Measurements from ENCODE around the gene CDH4.

Gene CDH4

GRCh38 chr20:61744691-61745396 lies 492.8 kb downstream of the CDH4 start:
- H3K4me3 Mint-ChIP-seq, result no peak overlapping the region
- no peak overlapping the region for H3K27ac Mint-ChIP-seq
- ATAC-seq (replicated peaks), result no peak
- H3K36me3 Mint-ChIP-seq, result no peaks in the 10 kb centered on the region
- H3K27me3 Mint-ChIP-seq, result no peaks in the 10 kb centered on the region
- DNase-seq, result no peak
- peaks cover 0 to 2% of the 10 kb centered on the region in 2 donors for H3K4me1 Mint-ChIP-seq
- peaks cover 4 to 7% of the 10 kb centered on the region in 2 donors for H3K9me3 Mint-ChIP-seq

GRCh38 chr20:61745397-61746146 lies 493.5 kb downstream of the CDH4 start:
- peaks cover 7% of the 10 kb centered on the region in 2 donors for H3K9me3 Mint-ChIP-seq
- H3K27me3 Mint-ChIP-seq, result no peaks in the 10 kb centered on the region
- ATAC-seq (replicated peaks) (no peak), DNase-seq (no peak)
- no peak overlapping the region for H3K27ac Mint-ChIP-seq
- H3K4me3 Mint-ChIP-seq, result no peak overlapping the region
- H3K4me1 Mint-ChIP-seq, result peaks cover 0 to 2% of the 10 kb centered on the region in 2 donors
- no peaks in the 10 kb centered on the region for H3K36me3 Mint-ChIP-seq

GRCh38 chr20:61746147-61746646 lies 494.1 kb downstream of the CDH4 start:
- no peak for DNase-seq
- Mint-ChIP-seq H3K4me3 (no peak overlapping the region), H3K9me3 (peaks cover 7% of the 10 kb centered on the region in 2 donors), H3K4me1 (peaks cover 0 to 2% of the 10 kb centered on the region in 2 donors), H3K36me3 (no peaks in the 10 kb centered on the region), H3K27me3 (no peaks in the 10 kb centered on the region), H3K27ac (no peak overlapping the region)
- ATAC-seq (replicated peaks), result no peak

GRCh38 chr20:61746781-61747180 lies 494.7 kb downstream of the CDH4 start:
- no peaks in the 10 kb centered on the region for H3K36me3 Mint-ChIP-seq
- H3K27me3 Mint-ChIP-seq, result no peaks in the 10 kb centered on the region
- DNase-seq (no peak), ATAC-seq (replicated peaks) (no peak)
- peaks cover 7% of the 10 kb centered on the region in 2 donors for H3K9me3 Mint-ChIP-seq
- peaks cover 0 to 2% of the 10 kb centered on the region in 2 donors for H3K4me1 Mint-ChIP-seq
- no peak overlapping the region for H3K27ac Mint-ChIP-seq
- no peak overlapping the region for H3K4me3 Mint-ChIP-seq

GRCh38 chr20:61748376-61748775 lies 496.3 kb downstream of the CDH4 start:
- no peak for ATAC-seq (replicated peaks)
- peaks cover 0 to 2% of the 10 kb centered on the region in 2 donors for H3K4me1 Mint-ChIP-seq

GRCh38 chr20:61749406-61750075 lies 497.5 kb downstream of the CDH4 start:
- H3K4me3 Mint-ChIP-seq, result no peak overlapping the region
- DNase-seq, result no peak
- H3K9me3 Mint-ChIP-seq, result peaks cover 7% of the 10 kb centered on the region in 2 donors
- ATAC-seq (replicated peaks), result no peak
- no peak overlapping the region for H3K27ac Mint-ChIP-seq
- peaks cover 0 to 2% of the 10 kb centered on the region in 2 donors for H3K4me1 Mint-ChIP-seq
- H3K27me3 Mint-ChIP-seq, result no peaks in the 10 kb centered on the region
- no peaks in the 10 kb centered on the region for H3K36me3 Mint-ChIP-seq

More at GRCh38 chr20:61748376-61748775, 496.3 kb downstream of the CDH4 start:
- H3K4me3 Mint-ChIP-seq, result no peak overlapping the region
- peaks cover 7% of the 10 kb centered on the region in 2 donors for H3K9me3 Mint-ChIP-seq
- no peaks in the 10 kb centered on the region for H3K36me3 Mint-ChIP-seq
- H3K27ac Mint-ChIP-seq, result no peak overlapping the region
- DNase-seq, result no peak
- H3K27me3 Mint-ChIP-seq, result no peaks in the 10 kb centered on the region

- Mint-ChIP-seq H3K27me3 (no peaks in the 10 kb centered on the region), H3K4me1 (peaks cover 0 to 2% of the 10 kb centered on the region in 2 donors), H3K27ac (no peak overlapping the region), H3K4me3 (no peak overlapping the region), H3K9me3 (peaks cover 7% of the 10 kb centered on the region in 2 donors), H3K36me3 (no peaks in the 10 kb centered on the region)
- no peak for ATAC-seq (replicated peaks)
- no peak for DNase-seq
Measured at GRCh38 chr20:61750093-61750492, 498.0 kb downstream of the CDH4 start.

GRCh38 chr20:61752576-61752975 lies 500.5 kb downstream of the CDH4 start:
- no peak overlapping the region for H3K4me3 Mint-ChIP-seq
- ATAC-seq (replicated peaks), result no peak
- no peaks in the 10 kb centered on the region for H3K4me1 Mint-ChIP-seq

GRCh38 chr20:61753316-61753942 lies 501.4 kb downstream of the CDH4 start:
- ATAC-seq (replicated peaks) (no peak), DNase-seq (no peak)
- no peaks in the 10 kb centered on the region for H3K36me3 Mint-ChIP-seq
- H3K4me3 Mint-ChIP-seq, result no peak overlapping the region
- H3K4me1 Mint-ChIP-seq, result no peaks in the 10 kb centered on the region
- H3K9me3 Mint-ChIP-seq, result peaks cover 0 to 5% of the 10 kb centered on the region in 2 donors
- no peak overlapping the region for H3K27ac Mint-ChIP-seq
- no peaks in the 10 kb centered on the region for H3K27me3 Mint-ChIP-seq

More at GRCh38 chr20:61752576-61752975, 500.5 kb downstream of the CDH4 start:
- Mint-ChIP-seq H3K9me3 (peaks cover 0 to 5% of the 10 kb centered on the region in 2 donors), H3K27ac (no peak overlapping the region), H3K36me3 (no peaks in the 10 kb centered on the region), H3K27me3 (no peaks in the 10 kb centered on the region)
- no peak for DNase-seq

- no peak overlapping the region for H3K27ac Mint-ChIP-seq
- H3K27me3 Mint-ChIP-seq, result no peaks in the 10 kb centered on the region
- ATAC-seq (replicated peaks) (no peak), DNase-seq (no peak)
- no peaks in the 10 kb centered on the region for H3K4me1 Mint-ChIP-seq
- H3K9me3 Mint-ChIP-seq, result peaks cover 0 to 5% of the 10 kb centered on the region in 2 donors
- H3K4me3 Mint-ChIP-seq, result no peak overlapping the region
- H3K36me3 Mint-ChIP-seq, result no peaks in the 10 kb centered on the region
Measured at GRCh38 chr20:61753987-61754956, 502.2 kb downstream of the CDH4 start.

- Mint-ChIP-seq H3K27me3 (no peaks in the 10 kb centered on the region), H3K4me1 (no peaks in the 10 kb centered on the region), H3K27ac (no peak overlapping the region), H3K9me3 (peaks cover 0 to 2% of the 10 kb centered on the region in 2 donors), H3K36me3 (no peaks in the 10 kb centered on the region), H3K4me3 (no peak overlapping the region)
- ATAC-seq (replicated peaks) (no peak), DNase-seq (no peak)
Measured at GRCh38 chr20:61754976-61755778, 503.1 kb downstream of the CDH4 start.

- ATAC-seq (replicated peaks), result no peak
- H3K36me3 Mint-ChIP-seq, result no peaks in the 10 kb centered on the region
- H3K27me3 Mint-ChIP-seq, result no peaks in the 10 kb centered on the region
- H3K4me1 Mint-ChIP-seq, result no peaks in the 10 kb centered on the region
- no peak overlapping the region for H3K4me3 Mint-ChIP-seq
- no peak overlapping the region for H3K27ac Mint-ChIP-seq
- H3K9me3 Mint-ChIP-seq, result no peaks in the 10 kb centered on the region
- DNase-seq, result no peak
Measured at GRCh38 chr20:61755971-61756845, 504.1 kb downstream of the CDH4 start.
